Keratinocyte (primary cell): ENCODE data around the gene SHISA7. TPM values are rescaled to one million over a fixed set of nuclear protein-coding genes. Genes with fewer than 3 reads are reported as not detected.

ENCODE experiments used
- DNase-seq: peaks from one replicate; pipeline ENCODE4 v3.0.0-alpha.2; 2011; ENCODE audit warnings: low read depth, missing footprints, low spot score
- FAIRE-seq: peaks from 2 replicates; lab custom pipeline; 2011; peaks lifted over from hg19 to GRCh38; lab: Jason Lieb, UNC
- H2AFZ ChIP-seq: 2 replicates; pipeline ENCODE4 v1.6.0; 2012; ENCODE audit warnings: low read length, control low read depth, inconsistent platforms; ENCODE audit not compliant: control insufficient read depth
- H3K27ac ChIP-seq: 2 replicates; pipeline ENCODE4 v1.5.1; 2011; ENCODE audit warnings: low read length; ENCODE audit not compliant: control insufficient read depth, insufficient read depth
- H3K27me3 ChIP-seq: 3 replicates; pipeline ENCODE4 v1.6.0; 2011; ENCODE audit warnings: low read length; ENCODE audit not compliant: control insufficient read depth, insufficient read depth; ENCODE audit errors: extremely low read depth
- H3K36me3 ChIP-seq, 2 experiments: 2 replicates in 1 of 2; 3 replicates in 1 of 2; pipeline ENCODE4 v1.5.1; 2011; ENCODE audit warnings: low read length in 2 of 2, mild to moderate bottlenecking in 1 of 2; ENCODE audit not compliant: control insufficient read depth in 2 of 2, insufficient read depth in 2 of 2; ENCODE audit errors: extremely low read depth in 1 of 2
- H3K4me1 ChIP-seq: 3 replicates; pipeline ENCODE4 v1.5.1; 2011; ENCODE audit warnings: low read length; ENCODE audit not compliant: control insufficient read depth, insufficient read depth; ENCODE audit errors: extremely low read depth
- H3K4me2 ChIP-seq: 3 replicates; pipeline ENCODE4 v1.6.0; 2011; ENCODE audit warnings: low read depth, low read length; ENCODE audit not compliant: control insufficient read depth, insufficient read depth; ENCODE audit errors: extremely low read depth
- H3K4me3 ChIP-seq, 3 experiments: fragments of 200-600 bp in 1 of 3; sonication (generic) in 1 of 3; 2 replicates in 2 of 3; 3 replicates in 1 of 3; pipeline ENCODE4 v1.5.1; 2011 to 2016; ENCODE audit warnings: low read length in 3 of 3, mild to moderate bottlenecking in 3 of 3, control low read depth in 2 of 3, inconsistent platforms in 1 of 3, low read depth in 1 of 3, mixed read lengths in 1 of 3, mixed run types in 1 of 3, moderate library complexity in 1 of 3; ENCODE audit not compliant: control insufficient read depth in 2 of 3, insufficient read depth in 2 of 3; ENCODE audit errors: extremely low read depth in 1 of 3
- H3K79me2 ChIP-seq: 2 replicates; pipeline ENCODE4 v1.6.0; 2012; ENCODE audit warnings: low read length; ENCODE audit not compliant: control insufficient read depth, insufficient read depth
- H3K9ac ChIP-seq: 3 replicates; pipeline ENCODE4 v1.6.0; 2011; ENCODE audit warnings: low read length; ENCODE audit not compliant: control insufficient read depth, insufficient read depth; ENCODE audit errors: extremely low read depth
- H3K9me1 ChIP-seq: 3 replicates; pipeline ENCODE4 v1.6.0; 2011; ENCODE audit warnings: low read length; ENCODE audit not compliant: control insufficient read depth, insufficient read depth; ENCODE audit errors: extremely low read depth
- H3K9me3 ChIP-seq: 2 replicates; pipeline ENCODE4 v1.5.1; 2012; ENCODE audit warnings: low read depth, low read length; ENCODE audit not compliant: control insufficient read depth
- H4K20me1 ChIP-seq: 3 replicates; pipeline ENCODE4 v1.6.0; 2011; ENCODE audit warnings: low read length; ENCODE audit not compliant: control insufficient read depth, insufficient read depth; ENCODE audit errors: extremely low read depth
- EZH2 ChIP-seq: IDR thresholded peaks from one replicate; pipeline ENCODE4 v1.6.1; 2012; ENCODE audit warnings: inconsistent platforms, mild to moderate bottlenecking, low read length, moderate library complexity
- dilution Hi-C: fragments of 300-500 bp; cut with MboI; formaldehyde crosslinking; loops from one replicate; pipeline ENCODE4 v1.7.0; 2020; ENCODE audit warnings: low sequenced_read_pairs; ENCODE audit not compliant: extremely low pct_ligation_motif_present
- polyA plus RNA-seq, 5 experiments: library from polyadenylated mRNA; depleted of rRNA in 3 of 5; stranded (reverse) in 3 of 5; stranded (forward) in 1 of 5; unstranded in 1 of 5; fragments of >200 nt; gene quantifications; 1 replicate in 1 of 5; 2 replicates in 3 of 5; 3 replicates in 1 of 5; pipeline versions ENCODE4 v1.2.1 to v1.2.3, GENCODE V29; 2011 to 2012; ENCODE audit warnings: missing spikeins in 2 of 5, low read depth in 1 of 5, low replicate concordance in 1 of 5
- TF ChIP-seq, protein P1 (sequence below), 3 experiments: IDR thresholded peaks in 1 of 3; conservative IDR thresholded peaks in 1 of 3; optimal IDR thresholded peaks in 1 of 3; 2 replicates in 2 of 3; 3 replicates in 1 of 3; pipeline versions ENCODE3 to v1.5.1; 2011; ENCODE audit warnings: low read length in 3 of 3, mild to moderate bottlenecking in 3 of 3, moderate library complexity in 2 of 3, control low read depth in 1 of 3, inconsistent platforms in 1 of 3; ENCODE audit not compliant: insufficient read depth in 2 of 3; ENCODE audit errors: extremely low read depth in 1 of 3

SHISA7 gene
- polyA plus RNA-seq, 1 donor (not counting 4 experiments of a cell fraction or from before 2014, with no cell fraction given), result not detected

DNA sequence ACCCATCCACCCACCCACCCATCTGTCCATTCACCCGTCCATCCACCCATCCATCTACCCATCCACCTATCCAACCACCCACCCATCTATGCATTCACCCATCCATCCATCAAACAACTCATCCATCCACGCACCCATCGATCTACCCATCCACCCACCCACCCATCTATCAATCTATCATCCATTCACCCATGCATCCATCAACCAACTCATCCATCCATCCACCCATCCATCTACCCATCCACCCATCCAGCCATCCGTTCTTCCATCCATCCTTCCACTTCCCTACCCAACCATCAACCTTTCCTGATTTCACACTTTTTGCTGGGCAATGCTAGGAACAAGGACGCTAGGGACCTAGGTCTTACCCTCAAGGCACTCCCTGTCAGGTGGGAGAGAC, 61.1 kb downstream of the SHISA7 start:
- peaks cover 8% of the 10 kb centered on the region for H4K20me1 ChIP-seq
- H2AFZ ChIP-seq, result no peak overlapping the region
- TF ChIP-seq, protein P1, sequence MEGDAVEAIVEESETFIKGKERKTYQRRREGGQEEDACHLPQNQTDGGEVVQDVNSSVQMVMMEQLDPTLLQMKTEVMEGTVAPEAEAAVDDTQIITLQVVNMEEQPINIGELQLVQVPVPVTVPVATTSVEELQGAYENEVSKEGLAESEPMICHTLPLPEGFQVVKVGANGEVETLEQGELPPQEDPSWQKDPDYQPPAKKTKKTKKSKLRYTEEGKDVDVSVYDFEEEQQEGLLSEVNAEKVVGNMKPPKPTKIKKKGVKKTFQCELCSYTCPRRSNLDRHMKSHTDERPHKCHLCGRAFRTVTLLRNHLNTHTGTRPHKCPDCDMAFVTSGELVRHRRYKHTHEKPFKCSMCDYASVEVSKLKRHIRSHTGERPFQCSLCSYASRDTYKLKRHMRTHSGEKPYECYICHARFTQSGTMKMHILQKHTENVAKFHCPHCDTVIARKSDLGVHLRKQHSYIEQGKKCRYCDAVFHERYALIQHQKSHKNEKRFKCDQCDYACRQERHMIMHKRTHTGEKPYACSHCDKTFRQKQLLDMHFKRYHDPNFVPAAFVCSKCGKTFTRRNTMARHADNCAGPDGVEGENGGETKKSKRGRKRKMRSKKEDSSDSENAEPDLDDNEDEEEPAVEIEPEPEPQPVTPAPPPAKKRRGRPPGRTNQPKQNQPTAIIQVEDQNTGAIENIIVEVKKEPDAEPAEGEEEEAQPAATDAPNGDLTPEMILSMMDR (optimal IDR thresholded peaks at IDR 0.05 in 1 of 3, IDR thresholded peaks at IDR 0.05 in 1 of 3, conservative IDR thresholded peaks at IDR 0.05 in 1 of 3; ENCODE audit: extremely low read depth in 1 of 3, insufficient read depth in 2 of 3, low read length in 3 of 3), result no peak
- no peak for TF ChIP-seq EZH2
- H3K79me2 ChIP-seq, result peaks cover 18% of the 10 kb centered on the region
- H3K9me1 ChIP-seq, result no peaks in the 10 kb centered on the region
- dilution Hi-C loops, result no loop called here
- no peak overlapping the region for H3K4me2 ChIP-seq
- no peak overlapping the region for H3K27ac ChIP-seq
- no peaks in the 10 kb centered on the region for H3K9me3 ChIP-seq
- FAIRE-seq (no peak), DNase-seq (no peak)
- H3K36me3 ChIP-seq, result peaks cover 2 to 13% of the 10 kb centered on the region in 2 experiments
- H3K9ac ChIP-seq, result no peak overlapping the region
- H3K4me3 ChIP-seq, result no peak overlapping the region
- H3K27me3 ChIP-seq, result no peaks in the 10 kb centered on the region
- peaks cover 9% of the 10 kb centered on the region for H3K4me1 ChIP-seq

DNA sequence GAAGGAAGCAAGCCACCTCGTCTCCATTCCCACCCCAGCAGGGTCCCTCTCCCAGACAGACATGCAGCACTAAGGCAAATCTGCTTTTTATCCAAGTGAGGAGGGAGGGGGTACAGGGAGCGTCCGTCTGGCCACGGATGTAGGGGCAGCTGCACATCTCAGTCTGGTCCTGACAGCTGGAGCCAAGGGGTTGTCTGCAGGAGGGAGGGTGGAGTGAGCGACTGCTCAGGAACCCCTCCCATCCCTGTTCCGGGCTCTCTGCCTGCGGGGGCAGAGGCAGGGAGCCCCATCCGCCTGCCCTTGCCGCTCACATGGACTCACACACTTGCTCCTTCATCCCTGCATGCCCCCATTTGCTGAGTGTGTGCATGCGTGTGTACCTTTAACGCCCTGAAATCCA, 63.9 kb downstream of the SHISA7 start:
- Histone ChIP-seq H2AFZ (no peak overlapping the region), H3K36me3 (peaks cover 0 to 5% of the 10 kb centered on the region in 2 experiments), H3K4me1 (peaks cover under 1% of the 10 kb centered on the region), H3K79me2 (peaks cover 5% of the 10 kb centered on the region), H3K4me3 (no peak overlapping the region), H4K20me1 (no peaks in the 10 kb centered on the region), H3K9me1 (no peaks in the 10 kb centered on the region), H3K4me2 (no peak overlapping the region), H3K27me3 (peaks cover under 1% of the 10 kb centered on the region), H3K27ac (no peak overlapping the region), H3K9me3 (no peaks in the 10 kb centered on the region), H3K9ac (no peak overlapping the region)
- FAIRE-seq (no peak), DNase-seq (no peak)
- dilution Hi-C loops, result no loop called here
- TF ChIP-seq, protein P1 (optimal IDR thresholded peaks at IDR 0.05 in 1 of 3, IDR thresholded peaks at IDR 0.05 in 1 of 3, conservative IDR thresholded peaks at IDR 0.05 in 1 of 3; ENCODE audit: extremely low read depth in 1 of 3, insufficient read depth in 2 of 3, low read length in 3 of 3), result no peak
- no peak for TF ChIP-seq EZH2

Other genes starting within 250 kb of the SHISA7 start
- gene PTPRH, start 233.8 kb downstream of the SHISA7 start, polyA plus RNA-seq, result 0.06 to 0.17 TPM (median 0.09 TPM) in 3 replicates
- 0.60 to 0.88 TPM (median 0.68 TPM) in 3 replicates for gene TMEM86B, start 214.5 kb downstream of the SHISA7 start, polyA plus RNA-seq
- 26.7 to 49.7 TPM (median 27.5 TPM) in 3 replicates for gene PPP6R1, start 184.3 kb downstream of the SHISA7 start, polyA plus RNA-seq
- 20.2 to 26.7 TPM (median 24.7 TPM) in 3 replicates for gene HSPBP1, start 163.2 kb downstream of the SHISA7 start, polyA plus RNA-seq
- gene BRSK1, start 159.3 kb downstream of the SHISA7 start, polyA plus RNA-seq, result 0.46 to 1.1 TPM (median 0.98 TPM) in 3 replicates
- not detected in 3 replicates for gene TMEM150B, start 118.0 kb downstream of the SHISA7 start, polyA plus RNA-seq
- gene KMT5C, start 103.4 kb downstream of the SHISA7 start, polyA plus RNA-seq, result 4.3 to 7.4 TPM (median 6.5 TPM) in 3 replicates
- 1.4 to 6.5 TPM (median 1.7 TPM) in 3 replicates for gene COX6B2, start 88.6 kb downstream of the SHISA7 start, polyA plus RNA-seq
- not detected in 3 replicates for gene GARIN5B, start 80.0 kb downstream of the SHISA7 start, polyA plus RNA-seq
- 1.6 to 5.1 TPM (median 2.2 TPM) in 3 replicates for gene IL11, start 72.8 kb downstream of the SHISA7 start, polyA plus RNA-seq
- 0.19 TPM in 1 of 3 replicates, not detected in the others for gene TMEM190, start 66.5 kb downstream of the SHISA7 start, polyA plus RNA-seq
- 0.23 to 0.31 TPM (median 0.24 TPM) in 3 replicates for gene TMEM238, start 59.0 kb downstream of the SHISA7 start, polyA plus RNA-seq
- gene RPL28, start 57.4 kb downstream of the SHISA7 start, polyA plus RNA-seq, result 282 to 1,011 TPM (median 432 TPM) in 3 replicates
- gene UBE2S, start 35.5 kb downstream of the SHISA7 start, polyA plus RNA-seq, result 22.1 to 42.3 TPM (median 31.8 TPM) in 3 replicates
- 24.5 to 37.7 TPM (median 34.7 TPM) in 3 replicates for gene ISOC2, start 18.3 kb upstream of the SHISA7 start, polyA plus RNA-seq
- not detected in 3 replicates for gene C19orf85, start 21.5 kb upstream of the SHISA7 start, polyA plus RNA-seq
- gene ZNF628, start 33.3 kb upstream of the SHISA7 start, polyA plus RNA-seq, result 0.22 to 1.5 TPM (median 0.39 TPM) in 3 replicates
- gene NAT14, start 41.9 kb upstream of the SHISA7 start, polyA plus RNA-seq, result 11.0 to 12.5 TPM (median 11.9 TPM) in 3 replicates
- gene SSC5D, start 45.1 kb upstream of the SHISA7 start, polyA plus RNA-seq, result not detected in 3 replicates
- gene SBK2, start 93.8 kb upstream of the SHISA7 start, polyA plus RNA-seq, result not detected in 3 replicates
- gene SBK3, start 102.2 kb upstream of the SHISA7 start, polyA plus RNA-seq, result not detected in 3 replicates
- 1.5 to 4.3 TPM (median 2.4 TPM) in 3 replicates for gene ZNF579, start 137.5 kb upstream of the SHISA7 start, polyA plus RNA-seq
- 2.7 to 3.3 TPM (median 2.7 TPM) in 3 replicates for gene FIZ1, start 156.2 kb upstream of the SHISA7 start, polyA plus RNA-seq
- 2.6 to 6.9 TPM (median 3.1 TPM) in 3 replicates for gene ZNF524, start 157.0 kb upstream of the SHISA7 start, polyA plus RNA-seq
- 1.1 to 2.1 TPM (median 1.7 TPM) in 3 replicates for gene ZNF865, start 162.3 kb upstream of the SHISA7 start, polyA plus RNA-seq
- 1.9 to 2.3 TPM (median 2.1 TPM) in 3 replicates for gene ZNF784, start 181.3 kb upstream of the SHISA7 start, polyA plus RNA-seq
- 3.0 to 8.3 TPM (median 3.7 TPM) in 3 replicates for gene ZNF580, start 197.7 kb upstream of the SHISA7 start, polyA plus RNA-seq
- gene ZNF581, start 200.3 kb upstream of the SHISA7 start, polyA plus RNA-seq, result 14.8 to 18.7 TPM (median 17.1 TPM) in 3 replicates
- 2.3 to 3.5 TPM (median 3.1 TPM) in 3 replicates for gene CCDC106, start 204.9 kb upstream of the SHISA7 start, polyA plus RNA-seq
- 109 to 157 TPM (median 109 TPM) in 3 replicates for gene U2AF2, start 211.7 kb upstream of the SHISA7 start, polyA plus RNA-seq
- gene EPN1, start 231.9 kb upstream of the SHISA7 start, polyA plus RNA-seq, result 23.0 to 62.1 TPM (median 23.3 TPM) in 3 replicates